Duodenal mucosa (tissue), 2 donors: Measurements from ENCODE around the gene CLCN7.

Experiments used
- H3K27ac ChIP-seq: one replicate; pipeline ENCODE4 v1.7.0; 2013; ENCODE audit warnings: low read depth, low read length
- H3K27me3 ChIP-seq, 2 donors: one replicate each; pipeline ENCODE4 v1.7.0; 2013; ENCODE audit warnings: low read length in 2 of 2, control low read depth in 1 of 2; ENCODE audit not compliant: insufficient read depth in 2 of 2, control insufficient read depth in 1 of 2
- H3K36me3 ChIP-seq, 2 donors: one replicate each; pipeline ENCODE4 v1.7.0; 2013; ENCODE audit warnings: low read length in 2 of 2, control low read depth in 1 of 2; ENCODE audit not compliant: insufficient read depth in 2 of 2, control insufficient read depth in 1 of 2
- H3K4me1 ChIP-seq, 2 donors: one replicate each; pipeline ENCODE4 v1.7.0; 2013; ENCODE audit warnings: low read length in 2 of 2, control low read depth in 1 of 2; ENCODE audit not compliant: insufficient read depth in 2 of 2, control insufficient read depth in 1 of 2
- H3K4me3 ChIP-seq, 2 donors: one replicate each; pipeline ENCODE4 v1.7.0; 2013; ENCODE audit warnings: low read length in 2 of 2, low read depth in 1 of 2
- H3K9ac ChIP-seq, 2 donors: one replicate each; pipeline ENCODE4 v1.7.0; 2013; ENCODE audit warnings: low read length in 2 of 2, low read depth in 1 of 2
- H3K9me3 ChIP-seq, 2 donors: one replicate each; pipeline ENCODE4 v1.7.0; 2013; ENCODE audit warnings: low read length in 2 of 2, control low read depth in 1 of 2; ENCODE audit not compliant: control insufficient read depth in 1 of 2

Gene CLCN7

DNA sequence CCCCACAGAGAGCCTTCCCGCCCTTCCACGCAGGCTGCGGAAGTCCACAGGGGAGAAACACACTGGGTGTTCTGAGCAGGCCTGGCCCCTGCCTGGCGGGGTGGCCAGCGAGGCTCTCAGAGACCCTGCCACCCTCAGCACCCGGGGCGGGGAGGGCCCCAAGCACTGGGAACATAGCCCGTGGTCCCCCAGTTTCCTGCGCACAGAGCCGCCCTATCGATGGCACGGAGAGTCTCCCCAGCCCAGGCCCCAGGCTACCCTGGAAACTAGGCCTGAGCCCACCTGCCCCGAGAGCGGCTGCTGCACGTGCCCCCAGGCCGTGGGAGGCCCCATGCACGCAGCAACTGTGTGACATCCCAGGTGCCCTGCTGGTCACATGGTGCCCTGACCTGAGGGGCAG lies 20.3 kb downstream of the CLCN7 start:
- H3K9me3 ChIP-seq: no peaks in the 10 kb centered on the region
- H3K4me1 ChIP-seq: no peaks in the 10 kb centered on the region
- no peak overlapping the region for H3K9ac ChIP-seq
- peaks cover 19 to 57% of the 10 kb centered on the region in 2 donors for H3K36me3 ChIP-seq
- no peak overlapping the region for H3K27ac ChIP-seq
- H3K4me3 ChIP-seq: no peak overlapping the region
- no peaks in the 10 kb centered on the region for H3K27me3 ChIP-seq

- no peak overlapping the region for H3K4me3 ChIP-seq
- H3K9ac ChIP-seq: no peak overlapping the region
- no peaks in the 10 kb centered on the region for H3K27me3 ChIP-seq
- H3K9me3 ChIP-seq: no peaks in the 10 kb centered on the region
- H3K36me3 ChIP-seq: peaks cover 13 to 59% of the 10 kb centered on the region in 2 donors
- no peaks in the 10 kb centered on the region for H3K4me1 ChIP-seq
- H3K27ac ChIP-seq: no peak overlapping the region
Measured at GRCh38 chr16:1453316-1453715, 21.5 kb downstream of the CLCN7 start.

DNA sequence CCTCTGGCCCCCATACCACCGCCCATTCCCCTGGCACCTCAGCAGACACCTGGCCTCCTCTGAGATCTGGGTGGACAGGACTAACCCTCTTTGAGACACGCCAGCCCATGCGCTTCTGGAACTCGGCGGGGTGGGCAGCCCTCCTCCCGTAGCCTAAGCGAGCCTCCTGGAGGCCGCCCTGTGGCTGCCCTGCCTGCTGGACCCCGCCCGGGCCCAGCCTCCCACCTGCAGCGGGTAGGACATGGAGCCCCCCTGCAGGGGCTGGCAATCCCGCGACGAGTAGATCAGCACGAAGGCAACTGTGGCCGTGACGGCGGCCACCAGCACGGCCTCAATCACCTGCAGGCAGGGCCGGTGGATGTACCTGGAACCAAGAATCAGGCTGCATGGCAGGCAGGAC lies 22.3 kb downstream of the CLCN7 start:
- Histone ChIP-seq H3K9me3 (no peaks in the 10 kb centered on the region), H3K27me3 (no peaks in the 10 kb centered on the region), H3K4me3 (no peak overlapping the region), H3K27ac (no peak overlapping the region), H3K4me1 (no peaks in the 10 kb centered on the region), H3K9ac (no peak overlapping the region), H3K36me3 (peaks cover 12 to 62% of the 10 kb centered on the region in 2 donors)

- Histone ChIP-seq H3K27me3 (no peaks in the 10 kb centered on the region), H3K9me3 (no peaks in the 10 kb centered on the region), H3K4me3 (no peak overlapping the region), H3K9ac (no peak overlapping the region), H3K36me3 (peaks cover 12 to 65% of the 10 kb centered on the region in 2 donors), H3K4me1 (no peaks in the 10 kb centered on the region), H3K27ac (no peak overlapping the region)
Measured at GRCh38 chr16:1451702-1452392, 23.0 kb downstream of the CLCN7 start.

GRCh38 chr16:1450841-1451240 lies 24.0 kb downstream of the CLCN7 start:
- no peaks in the 10 kb centered on the region for H3K4me1 ChIP-seq
- no peak overlapping the region for H3K4me3 ChIP-seq
- no peak overlapping the region for H3K27ac ChIP-seq
- no peak overlapping the region for H3K9ac ChIP-seq
- no peaks in the 10 kb centered on the region for H3K27me3 ChIP-seq
- H3K9me3 ChIP-seq: no peaks in the 10 kb centered on the region
- H3K36me3 ChIP-seq: peaks cover 12 to 70% of the 10 kb centered on the region in 2 donors

- Histone ChIP-seq H3K9ac (no peak overlapping the region), H3K4me1 (no peaks in the 10 kb centered on the region), H3K4me3 (no peak overlapping the region), H3K36me3 (peaks cover 12 to 66% of the 10 kb centered on the region in 2 donors), H3K9me3 (no peaks in the 10 kb centered on the region), H3K27me3 (no peaks in the 10 kb centered on the region), H3K27ac (no peak overlapping the region)
Measured at GRCh38 chr16:1450218-1450617, 24.6 kb downstream of the CLCN7 start.

- Histone ChIP-seq H3K4me1 (no peaks in the 10 kb centered on the region), H3K9me3 (no peaks in the 10 kb centered on the region), H3K9ac (no peak overlapping the region), H3K27me3 (no peaks in the 10 kb centered on the region), H3K4me3 (no peak overlapping the region), H3K27ac (no peak overlapping the region), H3K36me3 (peaks cover 11 to 61% of the 10 kb centered on the region in 2 donors)
Measured at GRCh38 chr16:1449201-1449788, 25.5 kb downstream of the CLCN7 start.

DNA sequence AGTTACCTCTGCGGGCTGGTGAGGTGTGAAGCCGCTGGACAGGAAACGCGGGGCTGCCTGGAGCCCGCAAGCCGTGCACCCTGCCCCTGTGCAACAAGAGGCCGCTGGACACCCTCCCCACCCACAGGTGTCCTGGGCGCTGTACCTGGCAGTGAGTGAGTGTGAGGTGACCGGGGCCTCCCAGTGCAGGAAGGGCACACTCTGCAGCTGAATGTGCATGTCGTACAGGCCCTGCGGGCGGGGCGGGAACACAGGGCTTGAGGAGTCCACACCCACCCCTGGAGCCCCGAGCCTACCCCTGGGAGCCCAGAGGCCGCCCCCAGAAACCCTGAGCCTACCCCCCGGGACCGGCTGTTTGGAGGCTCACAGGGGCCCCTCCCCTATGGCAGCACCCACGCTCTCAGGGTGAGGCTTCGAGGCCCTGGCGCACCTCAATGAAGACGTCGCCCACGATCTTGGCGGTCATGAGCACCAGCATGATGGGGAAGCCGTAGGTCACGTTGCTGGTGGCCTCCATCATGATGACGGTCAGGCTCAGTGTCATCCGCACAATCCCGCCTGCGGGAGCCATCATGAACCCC lies 26.2 kb downstream of the CLCN7 start:
- Histone ChIP-seq H3K36me3 (peaks cover 8 to 56% of the 10 kb centered on the region in 2 donors), H3K4me3 (no peak overlapping the region), H3K27me3 (no peaks in the 10 kb centered on the region), H3K27ac (no peak overlapping the region), H3K4me1 (no peaks in the 10 kb centered on the region), H3K9ac (no peak overlapping the region), H3K9me3 (no peaks in the 10 kb centered on the region)

DNA sequence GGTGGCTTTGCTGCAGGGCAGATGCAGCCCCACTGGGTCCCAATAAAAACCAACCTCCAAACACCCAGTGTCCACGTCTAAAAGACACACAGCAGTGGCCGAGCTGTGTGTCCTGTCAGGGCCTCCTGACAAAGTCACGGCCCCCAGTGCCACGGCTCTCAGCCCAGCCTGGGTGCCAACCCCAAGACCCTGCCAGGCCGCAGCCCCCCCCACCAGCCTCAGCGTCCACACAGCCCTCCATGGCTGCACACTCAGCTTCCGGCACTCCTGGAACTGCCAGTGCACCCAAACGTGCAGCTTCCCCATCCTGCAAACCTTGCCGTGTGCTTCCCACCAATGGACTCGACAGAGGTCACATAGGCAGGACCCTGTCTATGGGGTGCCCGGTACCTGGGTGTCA lies 26.9 kb downstream of the CLCN7 start:
- H3K36me3 ChIP-seq: peaks cover 5 to 51% of the 10 kb centered on the region in 2 donors
- H3K9ac ChIP-seq: no peak overlapping the region
- H3K4me3 ChIP-seq: no peak overlapping the region
- H3K4me1 ChIP-seq: no peaks in the 10 kb centered on the region
- H3K27me3 ChIP-seq: no peaks in the 10 kb centered on the region
- H3K27ac ChIP-seq: no peak overlapping the region
- no peaks in the 10 kb centered on the region for H3K9me3 ChIP-seq

DNA sequence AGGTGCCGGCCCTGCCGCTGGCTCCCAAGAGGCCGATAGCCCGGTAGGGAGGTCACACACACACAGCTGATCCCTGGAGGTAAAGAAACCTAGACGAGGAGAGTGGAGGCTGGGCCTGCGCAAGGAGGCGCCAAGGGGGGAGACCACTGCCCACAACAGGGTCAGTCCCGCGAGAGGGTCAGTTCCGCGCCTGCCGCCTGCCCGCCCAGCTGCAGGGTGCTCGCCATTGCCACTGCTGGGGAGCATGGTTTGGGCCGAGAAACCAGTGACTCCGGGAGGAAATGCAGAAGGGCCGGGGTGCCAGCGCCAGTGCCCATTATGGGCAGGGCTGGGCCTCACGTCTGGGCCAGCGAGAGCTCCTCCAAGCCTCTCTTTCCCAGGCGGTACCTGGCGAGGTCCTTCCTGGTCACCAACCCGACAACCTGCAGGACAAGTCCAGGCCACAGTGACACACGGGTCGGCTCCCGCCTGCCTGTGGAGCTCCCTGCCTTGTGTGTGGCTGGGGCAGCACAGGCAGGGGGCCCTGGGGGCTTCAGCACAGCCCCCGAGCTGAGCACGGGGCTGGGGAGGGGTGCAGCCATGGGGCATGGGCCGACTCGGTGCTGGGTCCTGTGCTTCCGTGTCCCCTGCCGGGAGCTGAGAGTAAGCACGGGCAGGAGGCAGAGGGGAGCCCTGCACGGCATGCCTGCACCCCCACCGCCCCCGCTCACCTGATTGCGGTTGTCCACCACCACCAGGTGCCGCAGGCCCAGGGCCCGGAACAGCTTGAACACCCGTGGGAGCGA lies 28.3 kb downstream of the CLCN7 start:
- Histone ChIP-seq H3K9me3 (no peaks in the 10 kb centered on the region), H3K9ac (no peak overlapping the region), H3K27me3 (no peaks in the 10 kb centered on the region), H3K36me3 (peaks cover 2 to 36% of the 10 kb centered on the region in 2 donors), H3K27ac (no peak overlapping the region), H3K4me3 (no peak overlapping the region), H3K4me1 (no peaks in the 10 kb centered on the region)
